Measurements from ENCODE around the gene PLXNA4. TPM values are rescaled to one million over a fixed set of nuclear protein-coding genes. Genes with fewer than 3 reads are reported as not detected.
A peak's percentile ranks its signal among the peaks of the same experiment; 100 is the strongest.

PLXNA4 gene
- total RNA-seq, 4 donors from 2014 or later: 5.1 to 7.0 (median 5.3) TPM

GRCh38 chr7:132100981-132101380 is 475.3 kb downstream of the PLXNA4 start:
- TF ChIP-seq CTCF (IDR thresholded peaks at IDR 0.05) (no peak), POLR2A (IDR thresholded peaks at IDR 0.05) (no peak)

GRCh38 chr7:132100483-132100882 is 475.8 kb downstream of the PLXNA4 start:
- peak in 1 of 2 donors; percentile 21 for DNase-seq (ENCODE audit: low spot score in 2 of 2)
- H3K4me3 ChIP-seq (ENCODE audit: low read depth, poor library complexity, severe bottlenecking): no peak overlapping the region
- intact Hi-C loops (cut with DNase I; ENCODE audit: low total_unique reads): no loop called here
- TF ChIP-seq POLR2A (IDR thresholded peaks at IDR 0.05) (no peak), CTCF (IDR thresholded peaks at IDR 0.05) (no peak)
- 83 to 90% methylated on average over 3 of the region's 3 CpGs for WGBS, 2 donors

More at GRCh38 chr7:132100981-132101380, 475.3 kb downstream of the PLXNA4 start:
- 83 to 90% methylated on average over 6 of the region's 6 CpGs for WGBS, 2 donors
- peak in 1 of 2 donors; percentile 70 for DNase-seq (ENCODE audit: low spot score in 2 of 2)
- intact Hi-C loops (cut with DNase I; ENCODE audit: low total_unique reads): no loop called here
- H3K4me3 ChIP-seq (ENCODE audit: low read depth, poor library complexity, severe bottlenecking): no peak overlapping the region

GRCh38 chr7:132099163-132099562 is 477.1 kb downstream of the PLXNA4 start:
- DNase-seq (ENCODE audit: low spot score in 2 of 2): peak in 1 of 2 donors; percentile 36
- intact Hi-C loops (cut with DNase I; ENCODE audit: low total_unique reads): no loop called here
- WGBS, 2 donors: 88 to 95% methylated on average over 2 of the region's 2 CpGs
- no peak overlapping the region for H3K4me3 ChIP-seq (ENCODE audit: low read depth, poor library complexity, severe bottlenecking)
- no peak for TF ChIP-seq POLR2A (IDR thresholded peaks at IDR 0.05)

- DNase-seq (ENCODE audit: low spot score in 2 of 2): peak in 1 of 2 donors; percentile 2
- TF ChIP-seq CTCF (IDR thresholded peaks at IDR 0.05) (no peak), POLR2A (IDR thresholded peaks at IDR 0.05) (no peak)
- WGBS, 2 donors: 88 to 92% methylated on average over 1 of the region's 1 CpG
- intact Hi-C loops (cut with DNase I; ENCODE audit: low total_unique reads): no loop called here
- H3K4me3 ChIP-seq (ENCODE audit: low read depth, poor library complexity, severe bottlenecking): no peak overlapping the region
These were observed 477.9 kb downstream of the PLXNA4 start for GRCh38 chr7:132098327-132098726.

GRCh38 chr7:132097550-132098134 is 478.6 kb downstream of the PLXNA4 start:
- peak in 1 of 2 donors; percentile 76 for DNase-seq (ENCODE audit: low spot score in 2 of 2)
- no peak for TF ChIP-seq POLR2A (IDR thresholded peaks at IDR 0.05)
- no peak for TF ChIP-seq CTCF (IDR thresholded peaks at IDR 0.05)
- WGBS, 2 donors: 65 to 67% methylated on average over 9 of the region's 9 CpGs
- intact Hi-C loops (cut with DNase I; ENCODE audit: low total_unique reads): no loop called here
- H3K4me3 ChIP-seq (ENCODE audit: low read depth, poor library complexity, severe bottlenecking): no peak overlapping the region

GRCh38 chr7:132095111-132095765 is 481.0 kb downstream of the PLXNA4 start:
- no peak overlapping the region for H3K4me3 ChIP-seq (ENCODE audit: low read depth, poor library complexity, severe bottlenecking)
- peak in 1 of 2 donors; percentile 56 for DNase-seq (ENCODE audit: low spot score in 2 of 2)
- WGBS, 2 donors: 83% methylated on average over 5 of the region's 5 CpGs
- TF ChIP-seq CTCF (IDR thresholded peaks at IDR 0.05) (no peak), POLR2A (IDR thresholded peaks at IDR 0.05) (no peak)
- intact Hi-C loops (cut with DNase I; ENCODE audit: low total_unique reads): no loop called here

All from lower leg skin (tissue), 4 donors.